ENCODE results near the gene ZNF335.
"Not testable (repeated sequence)": the region's sequence is repeated elsewhere in the genome, so short reads cannot be mapped to it uniquely, and the experiment has no call there.

The ZNF335 gene

DNA sequence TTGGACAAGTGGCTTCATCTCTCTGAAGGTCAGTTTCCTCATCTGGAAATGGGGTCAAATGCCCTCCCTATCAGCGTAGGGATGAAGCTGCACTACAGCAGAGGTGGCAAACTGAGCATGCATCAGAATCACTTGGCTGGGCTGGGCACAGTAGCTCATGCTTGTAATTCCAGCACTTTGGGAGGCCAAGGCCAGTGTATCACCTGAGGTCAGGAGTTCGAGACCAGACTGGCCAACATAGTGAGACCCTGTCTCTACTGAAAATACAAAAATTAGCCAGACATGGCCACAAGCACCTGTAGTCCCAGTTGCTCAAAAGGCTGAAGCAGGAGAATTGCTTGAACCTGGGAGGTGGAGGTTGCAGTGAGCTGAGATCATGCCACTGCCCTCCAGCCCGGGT, 30.0 kb upstream of the ZNF335 start:
- DNase-seq (ENCODE audit: low read depth), result no peak

DNA sequence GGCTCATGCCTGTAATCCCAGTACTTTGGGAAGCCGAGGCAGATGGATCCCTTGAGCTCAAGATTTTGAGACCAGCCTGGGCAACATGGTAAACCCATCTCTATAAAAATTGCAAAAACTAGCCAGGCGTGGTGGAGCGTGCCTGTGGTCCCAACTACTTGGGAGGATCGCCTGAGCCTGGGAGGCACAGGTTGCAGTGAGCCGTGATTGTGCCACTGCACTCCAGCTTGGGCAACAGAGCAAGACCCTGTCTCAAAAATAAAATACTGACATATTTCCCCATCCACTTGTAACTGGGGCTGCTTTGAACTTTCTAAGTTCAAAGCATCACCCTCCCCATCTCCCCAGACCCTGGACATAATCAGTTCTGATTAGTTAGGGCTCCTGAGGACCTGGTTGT, 29.5 kb upstream of the ZNF335 start:
- DNase-seq (ENCODE audit: low read depth), result no peak

DNA sequence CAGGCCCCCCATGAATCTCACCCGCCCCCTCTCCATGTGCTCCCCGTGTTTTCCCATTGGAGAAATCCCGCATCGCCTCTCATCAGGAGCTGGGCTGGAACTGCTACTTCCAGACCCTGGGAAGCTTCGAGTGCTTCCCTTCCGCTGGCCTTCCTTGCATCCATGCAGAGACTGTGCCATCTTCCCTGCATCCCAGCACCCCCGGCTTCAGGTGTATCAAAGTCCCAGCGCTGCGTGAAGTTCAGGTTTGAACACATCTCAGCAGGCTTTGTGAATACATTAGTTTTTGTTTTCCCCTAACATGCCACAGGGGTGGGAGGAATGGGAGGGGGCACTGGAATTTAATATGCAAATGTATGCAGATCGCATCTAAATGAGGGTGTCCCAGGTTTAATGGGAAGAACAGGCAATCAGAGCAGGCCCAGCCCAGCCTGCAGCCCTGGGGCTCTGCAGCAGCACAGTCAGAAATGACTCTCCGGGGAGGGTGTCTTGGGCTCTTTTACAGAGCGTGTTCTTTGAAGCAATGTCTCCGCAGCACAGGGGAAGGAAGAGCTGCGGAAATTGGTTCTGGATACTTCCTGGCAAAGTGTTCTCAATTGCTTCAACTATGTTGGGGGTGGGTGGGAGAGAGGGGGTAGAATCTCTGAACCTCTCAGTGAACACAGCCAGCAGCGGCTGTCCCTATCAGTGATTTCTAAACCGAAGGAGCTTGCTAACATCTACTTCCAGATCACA, 28.4 kb upstream of the ZNF335 start:
- no peak for DNase-seq (ENCODE audit: low read depth)

DNA sequence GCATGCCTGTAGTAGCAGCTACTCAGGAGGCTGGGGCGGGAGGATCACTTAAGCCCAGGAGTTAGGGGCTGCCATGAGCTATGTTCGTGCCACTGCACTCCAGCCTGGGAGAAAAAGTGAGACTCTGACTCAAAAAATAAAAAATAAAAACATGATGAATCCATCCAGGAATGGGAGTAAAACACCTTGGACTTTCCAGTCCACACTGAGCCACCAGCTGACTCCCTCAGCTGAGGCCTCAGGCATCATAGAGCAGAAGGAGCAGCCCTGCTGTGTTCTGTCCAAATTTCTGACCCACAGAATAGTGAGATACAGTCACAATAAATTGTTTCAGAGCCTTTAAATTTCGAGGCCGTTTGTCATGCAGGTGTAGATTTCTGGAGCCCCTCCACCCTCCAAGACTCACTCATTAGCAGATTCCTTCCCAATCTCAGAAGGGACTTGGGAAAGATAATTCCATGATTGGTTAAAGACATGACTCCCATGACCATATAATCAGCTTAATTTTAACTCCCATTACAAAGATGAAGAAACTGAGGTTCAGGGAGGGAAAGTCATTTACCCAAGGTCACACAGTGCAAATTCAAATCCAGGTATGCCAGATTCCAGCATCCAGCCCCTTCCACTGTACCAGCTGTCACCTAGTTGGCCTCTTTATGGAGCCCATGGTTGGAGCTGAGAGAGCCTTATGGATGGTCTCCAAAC, 27.7 kb upstream of the ZNF335 start:
- DNase-seq (ENCODE audit: low read depth), result no peak

DNA sequence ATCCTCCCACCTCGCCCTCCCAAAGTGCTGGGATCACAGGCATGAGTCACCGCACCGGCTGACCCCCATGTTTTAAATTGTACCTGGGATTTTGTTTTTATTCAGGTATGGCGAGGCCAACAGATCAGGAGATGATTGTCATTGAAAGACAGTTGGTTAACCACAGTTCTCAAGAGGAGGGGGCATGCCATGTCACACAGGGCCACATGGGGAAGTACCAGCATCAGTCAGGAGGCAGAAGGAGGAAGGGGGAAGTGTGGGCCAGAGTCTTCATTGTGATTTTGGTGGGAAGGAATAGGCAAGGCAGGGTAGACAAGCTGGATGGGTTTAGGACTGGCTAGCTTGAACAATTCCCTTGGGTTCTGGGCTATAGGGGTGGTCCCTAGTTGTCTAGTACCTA, 26.8 kb upstream of the ZNF335 start:
- no peak for DNase-seq (ENCODE audit: low read depth)

DNA sequence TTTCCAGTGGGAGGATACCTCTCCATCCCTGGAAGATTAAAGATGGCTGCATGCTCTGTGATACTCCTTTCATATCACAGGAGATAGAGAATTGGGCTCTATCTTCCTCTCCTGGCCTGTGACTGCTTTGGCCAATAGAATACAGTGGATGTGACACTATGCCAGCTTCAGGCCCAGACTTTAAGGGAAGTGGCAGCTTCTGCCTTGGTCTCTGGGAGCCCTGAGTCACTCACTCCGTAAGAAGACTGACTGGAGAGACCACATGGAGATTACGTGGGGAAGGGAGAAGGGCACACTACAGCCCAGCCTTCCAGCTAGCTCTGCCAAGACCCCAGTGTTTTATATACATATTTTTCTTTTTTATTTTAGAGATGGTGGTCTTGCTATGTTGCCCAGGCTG, 26.3 kb upstream of the ZNF335 start:
- DNase-seq (ENCODE audit: low read depth), result no peak

DNA sequence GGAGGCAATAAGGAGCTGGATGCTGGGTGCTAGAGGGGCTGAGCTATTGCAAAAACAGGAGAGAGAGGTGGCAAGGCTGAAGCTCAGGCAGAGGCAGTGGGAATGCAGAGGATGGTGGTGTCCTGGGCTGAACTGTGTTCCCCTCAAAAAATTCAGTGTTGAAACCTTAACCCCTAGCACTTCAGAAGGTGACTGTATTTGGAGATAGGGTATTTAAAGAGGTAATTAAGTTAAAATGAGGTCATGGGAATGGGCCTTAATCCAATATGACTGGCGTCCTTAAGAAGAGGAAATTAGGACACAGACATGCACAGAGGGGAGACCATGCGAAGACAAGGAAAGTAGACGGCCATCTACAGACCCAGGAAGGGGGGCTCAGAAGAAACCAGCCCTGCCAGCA, 25.2 kb upstream of the ZNF335 start:
- no peak for DNase-seq (ENCODE audit: low read depth)

DNA sequence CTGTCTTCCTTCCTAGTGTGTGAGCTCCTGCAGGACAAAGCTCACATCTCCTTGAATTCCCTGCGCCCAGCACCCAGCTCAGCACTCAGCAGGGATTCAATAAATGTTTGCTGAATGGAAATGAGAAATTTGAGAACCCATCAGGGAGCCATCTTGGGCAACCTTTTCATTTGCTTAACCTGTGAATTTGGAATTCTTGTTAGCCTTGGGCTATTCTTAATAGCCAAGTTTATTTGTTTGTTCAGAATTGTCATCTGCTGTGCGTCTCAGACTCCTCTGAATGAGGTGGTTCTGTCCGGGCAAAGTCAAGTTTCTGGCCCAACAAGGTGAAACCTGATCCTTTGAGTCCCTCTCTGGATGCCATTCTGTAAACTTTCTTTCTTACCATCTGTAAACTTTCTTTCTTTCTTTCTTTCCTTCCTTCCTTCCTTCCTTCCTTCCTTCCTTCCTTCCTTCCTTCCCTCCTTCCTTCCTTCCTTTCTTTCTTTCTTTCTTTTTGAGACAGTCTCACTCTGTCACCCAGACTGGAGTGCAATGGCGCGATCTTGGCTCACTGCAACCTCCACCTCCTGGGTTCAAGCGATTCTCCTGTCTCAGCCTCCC, 23.6 kb upstream of the ZNF335 start:
- DNase-seq (ENCODE audit: low read depth), result not testable (repeated sequence)

DNA sequence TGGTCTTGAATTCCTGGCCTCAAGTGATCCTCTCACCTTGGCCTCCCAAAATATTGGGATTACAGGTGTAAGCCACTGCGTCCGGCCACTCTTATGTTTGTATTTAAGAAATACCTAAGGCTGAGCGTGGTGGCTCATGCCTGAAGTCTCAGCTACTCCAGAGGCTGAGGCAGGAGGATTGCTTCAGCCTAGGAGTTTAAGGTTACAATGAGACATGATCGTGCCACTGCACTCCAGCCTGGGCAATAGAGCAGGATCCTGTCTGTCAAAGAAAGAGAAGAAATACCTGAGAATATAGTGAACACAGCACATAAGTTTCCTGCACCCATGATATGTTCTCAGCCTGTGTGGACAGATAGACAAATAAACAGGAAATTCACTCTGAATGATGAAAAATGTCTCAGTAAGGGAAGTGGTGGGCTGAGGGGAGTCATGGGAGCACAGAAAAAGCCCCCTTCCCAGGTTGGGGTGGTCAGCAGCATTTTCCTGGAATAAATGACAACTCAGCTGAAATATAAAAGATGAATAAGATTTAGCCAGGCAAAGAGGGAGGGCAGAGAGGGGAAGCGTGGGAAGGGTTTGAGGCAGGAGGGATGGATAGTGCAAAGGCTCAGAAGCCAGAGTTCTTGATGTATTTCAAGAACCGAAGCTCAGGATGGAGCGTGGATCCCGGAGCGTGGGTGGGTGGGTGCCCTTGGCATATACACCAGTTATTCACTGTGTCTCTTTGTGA, 22.9 kb upstream of the ZNF335 start:
- DNase-seq (ENCODE audit: low read depth), result no peak

DNA sequence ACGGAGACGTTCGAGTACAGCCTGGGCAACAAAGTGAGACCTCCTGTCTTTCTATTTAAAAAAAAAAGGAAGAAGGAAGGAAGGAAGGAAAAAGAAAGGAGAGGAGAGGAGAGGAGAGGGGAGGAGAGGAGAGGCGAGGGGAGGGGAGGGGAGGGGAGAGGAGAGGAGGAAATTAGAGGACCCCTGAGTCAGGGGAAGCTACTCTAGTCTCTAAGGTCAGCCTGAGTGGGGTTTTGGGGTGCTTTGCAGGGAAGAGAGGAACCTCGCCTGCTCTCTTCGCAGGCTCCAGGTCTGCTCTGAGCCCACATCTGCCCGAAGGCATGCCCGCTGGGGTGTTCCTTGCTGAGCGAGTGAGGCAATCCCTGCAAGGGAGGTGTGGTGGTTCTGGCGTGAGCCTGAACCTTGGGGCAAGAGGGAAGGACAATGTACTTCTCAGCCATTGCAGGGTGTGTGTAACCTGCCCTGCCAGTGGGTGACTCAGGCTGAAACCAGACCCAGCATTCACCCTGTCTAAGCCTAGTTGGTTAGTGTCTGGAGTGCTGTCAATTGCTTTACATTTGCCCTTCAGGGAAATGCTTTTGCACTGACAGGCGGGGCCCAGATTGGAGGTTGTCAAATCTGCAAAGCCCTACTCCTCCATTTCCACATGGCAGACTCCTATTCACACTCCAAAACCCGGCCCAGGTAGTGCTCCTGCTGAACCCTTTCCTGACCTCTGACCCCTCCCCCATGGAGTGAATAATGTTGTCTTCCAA, 21.4 kb upstream of the ZNF335 start:
- DNase-seq (ENCODE audit: low read depth), result no peak

DNA sequence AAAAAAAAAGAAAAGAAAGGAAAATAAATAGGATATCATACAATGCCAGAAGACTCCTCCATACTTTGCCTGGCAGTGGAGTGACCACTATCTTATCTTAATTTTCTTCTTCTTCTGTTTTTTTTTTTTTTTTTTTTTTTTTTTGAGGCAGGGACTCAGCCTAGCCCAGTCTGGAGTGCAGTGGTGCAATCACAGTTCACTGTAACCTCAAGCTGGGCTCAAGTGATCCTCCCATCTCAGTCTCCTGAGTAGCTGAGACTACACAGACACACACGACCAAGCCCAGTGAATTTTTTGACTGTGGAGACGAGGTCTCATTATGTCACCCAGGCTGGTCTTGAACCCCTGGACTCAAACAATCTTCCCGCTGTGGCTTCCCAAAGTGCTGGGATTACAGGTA, 19.6 kb upstream of the ZNF335 start:
- no peak for DNase-seq (ENCODE audit: low read depth)

DNA sequence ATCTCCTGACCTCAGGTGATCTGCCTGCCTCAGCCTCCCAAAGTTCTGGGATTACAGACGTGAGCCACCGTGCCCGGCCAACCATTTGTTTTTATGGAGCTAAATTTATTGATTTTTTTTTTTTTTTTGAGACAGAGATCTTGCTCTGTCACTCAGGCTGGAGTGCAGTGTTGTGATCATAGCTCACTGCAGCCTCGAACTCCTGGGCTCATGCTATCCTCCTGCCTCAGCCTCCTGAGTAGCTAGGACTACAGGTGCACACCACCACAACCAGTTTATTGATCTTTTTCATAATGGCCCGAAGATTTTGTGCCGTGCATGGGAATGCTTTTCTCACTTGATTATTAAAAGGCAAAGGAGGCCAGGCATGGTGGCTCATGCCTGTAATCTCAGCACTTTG, 16.8 kb upstream of the ZNF335 start:
- not testable (repeated sequence) for DNase-seq (ENCODE audit: low read depth)

DNA sequence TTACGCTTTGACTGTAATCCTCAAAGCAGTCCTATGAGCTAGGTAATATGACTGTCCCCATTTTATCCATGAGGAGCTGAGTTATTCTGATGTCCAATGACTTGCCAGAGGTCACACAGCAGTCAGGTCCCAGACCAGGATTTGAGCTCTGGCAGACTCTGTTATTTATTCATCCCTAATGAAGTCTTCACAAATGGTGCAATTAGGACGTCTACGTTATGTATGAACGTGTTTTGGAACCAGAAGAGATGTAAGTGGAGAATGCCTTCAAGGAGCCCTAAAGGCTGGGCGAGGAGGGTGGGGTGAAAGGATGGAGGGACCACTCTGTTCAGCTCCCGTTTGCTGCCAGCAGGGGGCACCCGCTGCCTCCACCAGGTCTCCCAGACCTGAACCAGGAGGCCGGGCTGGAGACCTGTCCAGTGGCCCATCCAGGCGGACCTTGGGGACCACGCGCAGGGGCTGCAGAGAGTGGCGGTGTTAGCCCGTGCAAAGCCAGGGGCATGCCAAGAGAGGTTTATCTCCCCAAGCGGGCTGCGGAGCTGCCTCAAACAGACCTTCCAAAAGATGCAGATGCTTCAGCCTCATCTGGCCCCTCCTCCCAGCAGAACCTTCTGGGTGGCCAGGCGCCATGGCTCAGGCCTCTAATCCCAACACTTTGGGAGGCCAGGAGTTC, 15.2 kb upstream of the ZNF335 start:
- DNase-seq (ENCODE audit: low read depth), result peak; percentile 64

DNA sequence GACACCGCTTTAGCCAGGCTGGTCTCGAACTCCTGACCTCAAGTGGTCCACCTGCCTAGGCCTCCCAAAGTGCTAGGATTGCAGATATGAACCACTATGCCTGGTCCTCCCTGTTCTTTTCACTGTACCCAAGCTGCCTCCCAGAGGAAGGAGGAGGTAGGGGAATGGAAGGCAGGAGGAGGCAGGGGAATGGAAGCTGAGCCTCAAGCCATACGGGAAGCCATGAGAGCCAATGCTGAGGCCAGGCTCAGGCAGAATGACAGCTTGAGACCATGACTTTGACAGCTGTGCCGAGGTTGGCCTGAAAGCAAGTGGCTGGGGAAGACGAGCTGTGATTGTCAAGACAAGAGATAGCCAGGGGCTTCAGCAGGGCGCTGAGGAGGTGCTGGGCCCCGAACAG, 13.6 kb upstream of the ZNF335 start:
- DNase-seq (ENCODE audit: low read depth), result no peak

DNA sequence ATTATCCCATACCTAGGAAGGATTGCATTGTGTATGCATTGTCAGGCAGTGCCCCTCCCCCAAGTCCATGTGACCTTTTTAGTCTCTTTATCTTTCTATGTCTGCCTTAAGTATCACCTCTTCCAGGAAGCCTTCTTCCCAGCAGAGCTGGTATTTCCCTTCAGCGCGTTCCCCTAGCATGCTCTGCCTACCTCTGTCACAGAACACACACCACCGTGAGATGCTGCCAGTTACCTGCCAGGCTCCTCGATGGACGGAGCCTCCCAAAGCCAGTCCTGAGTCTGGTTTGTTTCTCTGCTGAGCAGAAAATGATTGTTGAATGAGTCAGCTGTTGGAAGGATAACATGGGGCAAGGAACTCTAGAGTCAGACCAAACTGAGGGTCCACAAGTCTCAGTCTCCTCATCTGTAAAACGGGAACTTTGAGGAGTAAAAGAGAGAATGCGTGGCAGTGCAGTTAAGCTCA, 11.3 kb upstream of the ZNF335 start:
- no peak for DNase-seq (ENCODE audit: low read depth)

DNA sequence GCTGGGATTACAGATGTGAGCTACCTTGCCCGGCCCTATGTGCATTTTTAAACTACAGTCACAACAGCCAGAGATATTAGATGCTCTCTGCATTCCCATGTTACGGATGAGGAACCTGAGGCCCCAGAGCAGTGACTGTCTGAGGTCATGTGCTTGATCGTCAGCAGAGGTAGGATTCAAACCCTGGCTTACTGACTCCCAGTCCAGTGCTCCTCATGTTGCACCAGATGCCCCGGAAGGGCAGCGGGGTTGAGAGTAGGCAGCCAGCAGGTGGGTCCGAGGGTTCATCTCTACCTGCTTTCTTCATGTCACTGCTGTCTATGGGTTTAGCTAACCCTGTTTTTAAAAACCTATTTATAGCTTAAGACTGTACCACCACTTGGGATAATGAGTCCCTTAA, 9.3 kb upstream of the ZNF335 start:
- no peak for DNase-seq (ENCODE audit: low read depth)

DNA sequence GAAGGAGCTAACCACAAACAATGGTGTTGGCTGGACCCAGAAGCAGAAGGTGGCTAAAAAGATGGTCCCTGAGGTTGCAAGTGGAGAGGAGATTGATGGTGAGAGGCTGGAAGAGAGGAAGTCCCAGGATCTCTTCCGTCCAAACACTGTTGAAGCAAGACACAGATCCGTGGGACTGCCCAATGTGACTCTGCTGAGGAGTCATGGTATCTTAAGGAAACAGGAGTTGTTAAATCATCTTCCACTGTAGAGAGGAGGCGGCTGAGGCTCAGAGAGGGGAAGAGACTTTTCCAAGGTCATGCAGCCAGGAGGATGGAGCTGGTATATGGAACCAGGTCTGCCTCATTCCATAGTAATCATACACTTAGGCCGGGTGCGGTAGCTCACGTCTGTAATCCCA, 4.1 kb upstream of the ZNF335 start:
- DNase-seq (ENCODE audit: low read depth), result no peak

DNA sequence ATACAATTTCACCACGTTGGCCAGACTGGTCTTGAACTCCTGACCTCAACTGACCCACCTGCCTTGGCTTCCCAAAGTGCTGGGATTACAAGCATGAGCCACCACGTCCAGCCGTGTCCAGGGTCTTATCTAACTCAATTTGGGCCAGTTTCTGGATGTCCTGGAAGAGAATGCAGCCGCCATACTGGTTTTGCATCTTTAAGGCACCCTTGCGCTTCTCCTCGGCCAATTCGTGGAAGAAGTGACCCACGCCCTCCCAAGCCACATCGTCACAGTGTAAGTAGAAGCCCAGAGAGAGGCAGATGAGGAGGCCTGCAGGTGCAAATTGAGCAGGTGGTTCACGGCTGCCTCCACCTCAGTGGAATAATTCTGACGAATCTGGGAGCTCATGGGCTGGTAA, 3.7 kb upstream of the ZNF335 start:
- DNase-seq (ENCODE audit: low read depth), result no peak

DNA sequence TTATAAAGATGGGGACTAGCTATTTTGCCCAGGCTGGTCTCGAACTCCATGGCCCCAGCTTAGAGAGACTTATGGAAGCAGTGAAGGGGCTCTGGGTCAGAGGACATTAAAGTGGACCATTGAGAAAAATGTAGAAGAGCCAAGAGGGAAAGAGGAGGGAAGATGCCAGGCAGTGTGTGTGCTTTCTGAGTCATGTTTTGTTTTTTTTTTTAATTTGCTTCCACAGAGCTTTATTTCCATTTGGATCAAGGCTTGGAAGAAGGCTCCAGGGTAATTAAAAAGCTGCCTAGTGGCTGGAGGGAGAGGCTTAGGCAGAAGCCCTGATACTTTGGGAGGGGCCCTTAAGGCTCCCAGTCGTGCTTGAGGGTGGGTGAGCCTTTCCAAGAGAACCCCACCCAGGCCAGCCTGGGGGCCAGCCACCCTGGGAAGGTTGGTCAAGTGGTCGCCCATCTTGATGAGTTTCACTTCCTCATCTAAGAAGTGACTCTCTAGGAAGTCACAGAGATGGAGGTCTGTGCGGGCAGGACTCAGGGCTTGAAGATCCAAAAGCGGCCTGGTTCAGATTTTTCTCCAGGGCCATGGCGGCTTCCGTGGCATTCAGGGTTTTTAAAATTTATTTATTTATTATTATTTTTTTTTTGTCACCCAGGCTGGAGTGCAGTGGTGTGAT, 3.0 kb upstream of the ZNF335 start:
- DNase-seq (ENCODE audit: low read depth), result no peak

DNA sequence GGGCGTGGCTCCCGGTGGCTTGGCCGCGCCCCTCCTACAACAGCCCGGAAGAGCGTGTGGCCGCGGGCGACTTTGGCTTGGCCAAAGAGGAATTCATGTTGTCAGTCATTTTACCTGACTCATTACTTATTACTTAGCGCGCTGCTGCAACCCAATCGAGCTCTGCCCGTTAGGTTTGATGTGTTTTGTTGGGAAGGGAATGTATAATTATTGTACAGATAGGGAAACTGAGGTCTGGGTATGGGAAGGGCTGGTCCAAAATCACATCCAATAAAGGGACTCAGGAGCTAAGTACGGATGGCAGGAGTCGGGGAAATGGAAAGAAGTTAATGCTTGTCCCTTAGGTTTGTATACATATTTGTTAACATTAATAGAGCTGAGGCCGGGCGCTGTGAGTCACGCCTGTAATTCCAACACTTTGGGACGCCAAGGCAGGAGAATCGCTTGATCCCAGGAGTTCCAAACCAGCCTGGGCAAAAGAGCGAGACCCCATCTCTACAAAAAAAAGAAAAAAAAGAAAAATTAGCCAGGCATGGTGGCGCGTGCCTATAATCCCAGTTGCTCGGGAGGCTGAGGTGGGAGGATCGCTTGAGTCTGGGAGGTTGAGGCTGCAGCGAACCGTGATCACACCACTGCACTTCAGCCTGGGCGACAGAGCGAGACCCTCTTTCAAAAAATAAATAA, 639 bp upstream of the ZNF335 start:
- DNase-seq (ENCODE audit: low read depth), result no peak

DNA sequence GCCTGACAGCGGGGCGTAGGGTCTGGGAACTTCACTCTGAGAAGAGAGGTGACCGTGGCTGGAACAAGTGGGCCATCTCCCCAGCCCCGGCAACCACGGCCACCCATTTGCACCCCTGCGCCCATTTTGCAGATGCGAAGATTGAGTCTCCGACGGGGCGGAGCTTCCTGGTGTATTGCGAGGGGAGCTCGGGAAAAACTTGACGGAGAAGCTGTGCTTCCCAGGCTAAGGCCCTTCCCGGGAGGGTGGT, 653 bp downstream of the ZNF335 start:
- DNase-seq (ENCODE audit: low read depth), result no peak

All from activated T-helper 9 cell treated with anti-CD3 and anti-CD28 coated beads, Interleukin-2, amount 50 U/mL, for 16 hours (primary cell).